WTC11 (cell line): ENCODE results near the gene CALN1. TPM values are rescaled to one million over a fixed set of nuclear protein-coding genes. Genes with fewer than 3 reads are reported as not detected.
"Not testable (repeated sequence)": the region's sequence is repeated elsewhere in the genome, so short reads cannot be mapped to it uniquely, and the experiment has no call there.

Source experiments
- ATAC-seq: fragments of 200-7000 bp; cut with Tn5 transposase; 2 replicates; pipeline ENCODE4 v1.10.0; 2021; ENCODE audit warnings: mild to moderate bottlenecking, moderate library complexity
- CTCF ChIA-PET: fragments of 300-600 bp; sonication (Branson Sonifier 250); formaldehyde crosslinking; loops from one replicate; lab custom pipeline; 2021; ENCODE audit warnings: antibody characterized with exemption; lab: Charles Lee
- POLR2A ChIA-PET: fragments of 350-600 bp; sonication (Branson Sonifier 250); formaldehyde crosslinking; loops from one replicate; lab custom pipeline; 2021; ENCODE audit warnings: antibody characterized with exemption; lab: Charles Lee
- DNase-seq: peaks from one replicate; pipeline ENCODE4 v3.0.0; 2021; ENCODE audit warnings: low spot score
- H3K27ac Mint-ChIP-seq: 2 replicates; pipeline ENCODE4 v1.8.0; 2021; ENCODE audit warnings: mixed read lengths
- H3K27me3 Mint-ChIP-seq: 2 replicates; pipeline ENCODE4 v1.8.0; 2021; ENCODE audit warnings: low read depth, mild to moderate bottlenecking, moderate library complexity, mixed read lengths
- H3K36me3 Mint-ChIP-seq: 2 replicates; pipeline ENCODE4 v1.8.0; 2021; ENCODE audit warnings: mixed read lengths
- H3K4me1 Mint-ChIP-seq: 2 replicates; pipeline ENCODE4 v1.8.0; 2022; ENCODE audit warnings: mixed read lengths
- H3K4me3 Mint-ChIP-seq: 2 replicates; pipeline ENCODE4 v1.8.0; 2021; ENCODE audit warnings: mild to moderate bottlenecking, moderate library complexity, mixed read lengths
- H3K9me3 Mint-ChIP-seq: 2 replicates; pipeline ENCODE4 v1.8.0; 2021; ENCODE audit warnings: mixed read lengths
- AR ChIP-seq: fragments of 250-450 bp; sonication (Bioruptor Pico); IDR thresholded peaks from 2 replicates; pipeline ENCODE4 v1.9.0; 2021; ENCODE audit warnings: mild to moderate bottlenecking
- CDX4 ChIP-seq: fragments of 250-450 bp; sonication (Bioruptor Pico); IDR thresholded peaks from 2 replicates; pipeline ENCODE4 v1.9.0; 2021; ENCODE audit warnings: moderate library complexity, mild to moderate bottlenecking, inconsistent platforms, borderline replicate concordance
- FOXJ3 ChIP-seq: sonication (generic); formaldehyde crosslinking; IDR thresholded peaks from 2 replicates; pipeline ENCODE4 v1.9.0; 2021; ENCODE audit warnings: missing genetic modification reagents, mild to moderate bottlenecking, borderline replicate concordance
- IRF2 ChIP-seq: sonication (generic); formaldehyde crosslinking; IDR thresholded peaks from 2 replicates; pipeline ENCODE4 v1.8.0; 2022; ENCODE audit warnings: low read depth, missing genetic modification reagents, borderline replicate concordance
- MYBL2 ChIP-seq: sonication (generic); formaldehyde crosslinking; IDR thresholded peaks from 2 replicates; pipeline ENCODE4 v1.8.1; 2023; ENCODE audit warnings: mild to moderate bottlenecking, moderate library complexity, missing genetic modification reagents
- NFYB ChIP-seq: sonication (generic); formaldehyde crosslinking; conservative IDR thresholded peaks from 2 replicates; pipeline ENCODE4 v1.8.0; 2022; ENCODE audit warnings: low read depth, missing genetic modification reagents
- RELA ChIP-seq: sonication (generic); formaldehyde crosslinking; IDR thresholded peaks from 2 replicates; pipeline ENCODE4 v1.8.1; 2022; ENCODE audit warnings: missing genetic modification reagents, mild to moderate bottlenecking, borderline replicate concordance
- SMAD4 ChIP-seq: sonication (generic); formaldehyde crosslinking; IDR thresholded peaks from 2 replicates; pipeline ENCODE4 v1.8.0; 2022; ENCODE audit warnings: mild to moderate bottlenecking, missing genetic modification reagents
- SP1 ChIP-seq: sonication (generic); formaldehyde crosslinking; conservative IDR thresholded peaks from 2 replicates; pipeline ENCODE4 v1.8.1; 2022; ENCODE audit warnings: missing genetic modification reagents
- TCF7 ChIP-seq: sonication (generic); formaldehyde crosslinking; IDR thresholded peaks from 2 replicates; pipeline ENCODE4 v1.8.0; 2022; ENCODE audit warnings: mild to moderate bottlenecking, low read depth, missing genetic modification reagents, moderate library complexity
- ZNF138 ChIP-seq: sonication (generic); formaldehyde crosslinking; conservative IDR thresholded peaks from 2 replicates; pipeline ENCODE4 v1.8.1; 2022; ENCODE audit warnings: mild to moderate bottlenecking, moderate library complexity, missing genetic modification reagents
- ZNF425 ChIP-seq: fragments of 250-450 bp; sonication (Bioruptor Pico); conservative IDR thresholded peaks from 2 replicates; pipeline ENCODE4 v1.9.0; 2021; ENCODE audit warnings: mild to moderate bottlenecking
- total RNA-seq: library from RNA; stranded (reverse); gene quantifications from 3 replicates; pipeline ENCODE4 v1.2.3, GENCODE V29; 2021
- TF ChIP-seq, protein P1 (sequence below): sonication (generic); formaldehyde crosslinking; IDR thresholded peaks from 2 replicates; pipeline ENCODE4 v1.8.0; 2022; ENCODE audit warnings: mild to moderate bottlenecking, missing genetic modification reagents

CALN1 gene
- total RNA-seq, 1 experiment from 2014 or later: 10.5 TPM

DNA sequence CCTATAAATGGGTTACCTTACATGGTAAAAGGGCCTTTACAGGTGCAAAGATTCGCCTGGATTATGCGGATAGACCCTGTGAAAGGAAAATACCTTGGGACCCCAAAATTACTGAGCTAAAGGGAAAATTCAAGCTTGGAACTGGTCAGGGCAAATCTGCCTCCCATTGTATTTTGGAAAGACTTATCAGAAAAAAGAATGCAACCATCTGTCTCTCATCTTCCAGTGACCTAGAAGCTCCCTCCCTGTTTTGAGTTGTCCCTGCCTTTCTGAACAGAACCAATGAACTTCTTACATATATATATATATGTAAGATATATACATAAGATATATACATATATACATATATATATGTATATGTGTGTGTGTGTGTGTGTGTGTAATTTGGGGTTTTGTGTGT lies 583.8 kb downstream of the CALN1 start (continued):
- TF ChIP-seq, protein P1, sequence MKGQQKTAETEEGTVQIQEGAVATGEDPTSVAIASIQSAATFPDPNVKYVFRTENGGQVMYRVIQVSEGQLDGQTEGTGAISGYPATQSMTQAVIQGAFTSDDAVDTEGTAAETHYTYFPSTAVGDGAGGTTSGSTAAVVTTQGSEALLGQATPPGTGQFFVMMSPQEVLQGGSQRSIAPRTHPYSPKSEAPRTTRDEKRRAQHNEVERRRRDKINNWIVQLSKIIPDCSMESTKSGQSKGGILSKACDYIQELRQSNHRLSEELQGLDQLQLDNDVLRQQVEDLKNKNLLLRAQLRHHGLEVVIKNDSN (CRISPR knock-in tag): no peak
- no peak for TF ChIP-seq AR

- peaks cover 4% of the 10 kb centered on the region for H3K9me3 Mint-ChIP-seq
- no peaks in the 10 kb centered on the region for H3K27me3 Mint-ChIP-seq
- no peak for ATAC-seq
- no peak for TF ChIP-seq RELA (CRISPR knock-in tag)
- TF ChIP-seq ZNF425 (CRISPR knock-in tag): no peak
- no peak for TF ChIP-seq NFYB (CRISPR knock-in tag)
- no peak for TF ChIP-seq MYBL2
- TF ChIP-seq SMAD4 (CRISPR knock-in tag): no peak
- TF ChIP-seq FOXJ3 (CRISPR knock-in tag): no peak
- TF ChIP-seq SP1 (CRISPR knock-in tag): no peak
- no peak for TF ChIP-seq TCF7 (CRISPR knock-in tag)
- H3K4me1 Mint-ChIP-seq: peaks cover 14% of the 10 kb centered on the region
- ChIA-PET POLR2A (no interaction called here), CTCF (no interaction called here)
- H3K4me3 Mint-ChIP-seq: no peak overlapping the region
- H3K27ac Mint-ChIP-seq: no peak overlapping the region
- no peaks in the 10 kb centered on the region for H3K36me3 Mint-ChIP-seq
- no peak for DNase-seq
These were observed 586.0 kb downstream of the CALN1 start for GRCh38 chr7:71826141-71826540.

DNA sequence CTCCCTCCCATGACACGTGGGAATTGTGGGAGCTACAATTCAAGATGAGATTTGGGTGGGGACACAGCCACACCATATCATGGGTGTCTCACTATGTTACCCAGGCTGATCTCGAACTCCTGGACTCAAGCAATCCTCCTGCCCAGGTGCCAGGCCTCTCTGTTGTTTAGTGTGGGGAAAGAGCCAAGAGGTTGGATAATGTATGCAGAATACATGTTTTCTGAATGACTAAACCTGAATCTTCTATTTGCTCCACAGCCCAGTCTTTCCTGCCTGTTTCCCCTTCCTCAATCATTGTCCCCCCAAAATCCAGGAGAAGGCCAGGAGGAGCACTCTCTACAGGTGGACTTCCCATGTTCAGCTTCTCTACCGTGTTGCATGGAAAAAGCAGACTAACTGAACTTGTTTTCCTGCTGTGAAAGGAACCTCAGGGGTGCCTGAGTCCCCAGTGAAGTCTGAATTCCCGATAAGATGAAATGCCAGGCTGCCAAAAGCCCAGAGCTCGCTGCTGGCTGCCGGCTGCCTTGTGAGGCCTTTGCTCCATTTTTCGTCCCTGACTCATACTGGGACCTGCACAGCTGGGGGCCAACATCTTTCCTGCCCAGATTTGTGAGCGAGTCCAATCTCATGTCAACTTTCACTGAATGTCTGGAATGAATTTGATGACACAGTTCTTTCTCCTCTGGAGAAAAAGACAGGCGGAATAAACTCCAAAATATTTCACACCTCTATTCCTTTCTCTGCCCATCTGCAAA lies 588.0 kb downstream of the CALN1 start:
- no peak overlapping the region for H3K4me3 Mint-ChIP-seq
- CTCF ChIA-PET: no interaction called here
- DNase-seq: no peak

GRCh38 chr7:71822406-71822805 lies 589.7 kb downstream of the CALN1 start:
- peaks cover 23% of the 10 kb centered on the region for H3K9me3 Mint-ChIP-seq
- CTCF ChIA-PET, H3K4me1 Mint-ChIP-seq, DNase-seq, POLR2A ChIA-PET, ATAC-seq, H3K27me3 Mint-ChIP-seq, H3K4me3 Mint-ChIP-seq, H3K27ac Mint-ChIP-seq, H3K36me3 Mint-ChIP-seq: not testable (repeated sequence)

More for the DNA sequence above, 588.0 kb downstream of the CALN1 start:
- Mint-ChIP-seq H3K27ac (no peak overlapping the region), H3K27me3 (no peaks in the 10 kb centered on the region), H3K9me3 (peaks cover 23% of the 10 kb centered on the region), H3K36me3 (0 out of 2 replicates have a peak, but pooled peaks cover 4% of the 10 kb centered on the region), H3K4me1 (peaks cover 6% of the 10 kb centered on the region)
- TF ChIP-seq ZNF138 (CRISPR knock-in tag) (no peak), CDX4 (no peak), IRF2 (CRISPR knock-in tag) (no peak)
- POLR2A ChIA-PET: no interaction called here
- ATAC-seq: no peak
